Measurements from ENCODE around the gene SMOC1.

GRCh38 chr14:70050136-70050535, 170.9 kb downstream of the SMOC1 start:
- TF ChIP-seq, protein P1, sequence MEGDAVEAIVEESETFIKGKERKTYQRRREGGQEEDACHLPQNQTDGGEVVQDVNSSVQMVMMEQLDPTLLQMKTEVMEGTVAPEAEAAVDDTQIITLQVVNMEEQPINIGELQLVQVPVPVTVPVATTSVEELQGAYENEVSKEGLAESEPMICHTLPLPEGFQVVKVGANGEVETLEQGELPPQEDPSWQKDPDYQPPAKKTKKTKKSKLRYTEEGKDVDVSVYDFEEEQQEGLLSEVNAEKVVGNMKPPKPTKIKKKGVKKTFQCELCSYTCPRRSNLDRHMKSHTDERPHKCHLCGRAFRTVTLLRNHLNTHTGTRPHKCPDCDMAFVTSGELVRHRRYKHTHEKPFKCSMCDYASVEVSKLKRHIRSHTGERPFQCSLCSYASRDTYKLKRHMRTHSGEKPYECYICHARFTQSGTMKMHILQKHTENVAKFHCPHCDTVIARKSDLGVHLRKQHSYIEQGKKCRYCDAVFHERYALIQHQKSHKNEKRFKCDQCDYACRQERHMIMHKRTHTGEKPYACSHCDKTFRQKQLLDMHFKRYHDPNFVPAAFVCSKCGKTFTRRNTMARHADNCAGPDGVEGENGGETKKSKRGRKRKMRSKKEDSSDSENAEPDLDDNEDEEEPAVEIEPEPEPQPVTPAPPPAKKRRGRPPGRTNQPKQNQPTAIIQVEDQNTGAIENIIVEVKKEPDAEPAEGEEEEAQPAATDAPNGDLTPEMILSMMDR (IDR thresholded peaks at IDR 0.05) = no peak
- no peak for TF ChIP-seq POLR2AphosphoS5 (IDR thresholded peaks at IDR 0.05)

All from suprapubic skin (tissue), 3 donors.